ENCODE measurements around the gene SLC22A31. TPM values are rescaled to one million over a fixed set of nuclear protein-coding genes. Genes with fewer than 3 reads are reported as not detected.

SLC22A31 gene
- total RNA-seq, 2 donors from 2014 or later, result 68.2 TPM; not detected in 1

DNA sequence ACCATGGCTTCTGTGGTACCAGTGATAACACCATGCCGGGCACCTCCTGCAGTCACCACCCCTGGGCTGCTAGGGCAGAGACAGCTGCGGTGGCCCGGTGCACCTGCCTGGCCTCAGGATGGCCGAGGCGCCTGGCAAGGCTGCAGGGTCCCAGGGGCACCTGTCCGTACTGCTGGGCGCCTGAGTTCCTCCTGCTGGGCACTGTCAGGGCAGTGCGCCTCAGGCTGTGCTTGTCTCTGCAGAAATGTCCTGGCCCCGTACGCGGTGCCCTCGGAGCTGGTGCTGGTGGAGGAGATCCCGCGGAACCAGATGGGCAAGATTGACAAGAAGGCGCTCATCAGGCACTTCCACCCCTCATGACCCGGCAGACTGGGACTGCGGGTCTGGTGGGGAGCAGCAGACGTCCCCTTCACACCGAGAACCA lies 46.5 kb downstream of the SLC22A31 start:
- Histone ChIP-seq H3K27me3 (no peaks in the 10 kb centered on the region), H3K9me3 (peaks cover 0 to 7% (median 0%) of the 10 kb centered on the region in 3 donors), H3K27ac (no peak overlapping the region), H3K4me3 (no peak overlapping the region), H3K36me3 (replicated peaks in 1 of 2; ENCODE audit: insufficient read depth in 1 of 2, low read depth in 2 of 2) (peaks cover 0 to 2% of the 10 kb centered on the region in 2 donors), H3K4me1 (peaks cover 20% of the 10 kb centered on the region)
- intact Hi-C loops (cut with DNase I), result no loop called here
- DNase-seq (no peak), ATAC-seq (no peak)
- 40 to 62% methylated on average over 5 to 16 of the region's 19 CpGs for whole genome bisulfite sequencing, 2 donors
- TF ChIP-seq POLR2A (IDR thresholded peaks at IDR 0.05), result no peak
- TF ChIP-seq, protein P1, sequence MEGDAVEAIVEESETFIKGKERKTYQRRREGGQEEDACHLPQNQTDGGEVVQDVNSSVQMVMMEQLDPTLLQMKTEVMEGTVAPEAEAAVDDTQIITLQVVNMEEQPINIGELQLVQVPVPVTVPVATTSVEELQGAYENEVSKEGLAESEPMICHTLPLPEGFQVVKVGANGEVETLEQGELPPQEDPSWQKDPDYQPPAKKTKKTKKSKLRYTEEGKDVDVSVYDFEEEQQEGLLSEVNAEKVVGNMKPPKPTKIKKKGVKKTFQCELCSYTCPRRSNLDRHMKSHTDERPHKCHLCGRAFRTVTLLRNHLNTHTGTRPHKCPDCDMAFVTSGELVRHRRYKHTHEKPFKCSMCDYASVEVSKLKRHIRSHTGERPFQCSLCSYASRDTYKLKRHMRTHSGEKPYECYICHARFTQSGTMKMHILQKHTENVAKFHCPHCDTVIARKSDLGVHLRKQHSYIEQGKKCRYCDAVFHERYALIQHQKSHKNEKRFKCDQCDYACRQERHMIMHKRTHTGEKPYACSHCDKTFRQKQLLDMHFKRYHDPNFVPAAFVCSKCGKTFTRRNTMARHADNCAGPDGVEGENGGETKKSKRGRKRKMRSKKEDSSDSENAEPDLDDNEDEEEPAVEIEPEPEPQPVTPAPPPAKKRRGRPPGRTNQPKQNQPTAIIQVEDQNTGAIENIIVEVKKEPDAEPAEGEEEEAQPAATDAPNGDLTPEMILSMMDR (IDR thresholded peaks at IDR 0.05), result no peak

DNA sequence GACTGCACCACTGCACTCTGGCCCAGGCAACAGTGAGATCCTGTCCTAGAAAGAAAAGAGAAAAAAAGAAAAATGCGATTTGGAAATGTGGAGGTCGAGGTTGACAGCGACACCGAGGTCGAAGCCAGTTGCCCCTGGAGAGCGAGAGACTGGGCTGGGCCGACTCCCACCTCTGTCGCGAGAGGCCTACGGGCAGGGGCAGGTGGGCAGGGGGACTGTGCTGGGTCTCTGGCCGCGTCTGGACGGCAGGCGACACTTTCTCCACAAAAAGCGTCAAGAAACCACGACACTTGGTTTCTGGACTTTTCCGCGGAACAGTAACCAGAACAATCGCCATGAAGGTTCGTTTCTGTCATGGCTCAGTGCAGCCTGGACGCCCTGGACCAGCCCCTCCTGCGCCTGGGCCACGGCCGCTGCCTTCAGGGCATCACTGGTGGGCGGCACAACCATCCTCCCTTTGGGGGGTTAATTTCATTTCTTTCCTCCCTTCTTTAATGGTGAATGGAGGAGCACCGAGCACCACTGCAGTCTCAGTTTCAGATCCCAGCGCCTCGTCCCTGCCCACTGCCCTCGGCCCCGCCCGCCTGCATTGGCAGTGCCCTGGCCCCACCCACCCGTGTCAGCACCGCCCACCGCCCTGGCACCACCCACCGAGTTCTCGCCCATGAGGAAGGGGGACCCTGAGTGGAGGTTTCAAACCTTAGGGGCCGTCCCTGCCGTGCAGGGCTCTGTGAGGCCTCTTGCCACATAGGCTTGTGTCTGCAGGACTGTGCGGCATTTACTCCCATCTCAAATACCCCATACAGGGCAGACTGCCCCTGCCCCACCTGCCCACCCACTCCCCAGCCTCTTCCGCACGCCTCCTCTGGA lies 47.3 kb downstream of the SLC22A31 start:
- H3K4me1 ChIP-seq, result peaks cover 20% of the 10 kb centered on the region
- peaks cover 2 to 4% of the 10 kb centered on the region in 2 donors for H3K36me3 ChIP-seq (replicated peaks in 1 of 2; ENCODE audit: insufficient read depth in 1 of 2, low read depth in 2 of 2)
- H3K27ac ChIP-seq, result no peak overlapping the region
- no peak overlapping the region for H3K4me3 ChIP-seq
- peaks cover 0 to 7% (median 0%) of the 10 kb centered on the region in 3 donors for H3K9me3 ChIP-seq
- intact Hi-C loops (cut with DNase I), result no loop called here
- no peak for TF ChIP-seq POLR2A (IDR thresholded peaks at IDR 0.05)
- TF ChIP-seq, protein P1 (IDR thresholded peaks at IDR 0.05), result no peak
- no peaks in the 10 kb centered on the region for H3K27me3 ChIP-seq
- DNase-seq (no peak), ATAC-seq (no peak)
- 87 to 94% methylated on average over 32 to 41 of the region's 41 CpGs for WGBS, 2 donors

DNA sequence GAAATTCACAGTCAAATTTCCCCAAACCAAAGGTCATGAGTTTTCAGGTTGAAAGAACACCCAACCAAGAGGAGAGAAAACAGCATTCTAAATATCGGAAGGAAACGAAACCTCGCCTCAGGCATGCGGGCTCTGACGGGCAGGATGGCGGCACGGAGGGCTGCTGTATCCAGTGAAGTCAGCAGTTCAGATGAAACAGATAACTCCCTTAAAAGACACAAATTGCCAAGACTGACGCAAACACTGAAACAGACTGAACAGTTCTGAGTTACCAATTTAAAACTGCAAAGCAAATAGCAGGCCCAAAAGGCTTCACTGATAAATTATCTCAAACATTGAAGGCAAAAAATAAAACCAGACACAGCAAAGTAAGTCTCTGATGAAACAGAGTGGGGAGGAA lies 49.4 kb downstream of the SLC22A31 start:
- Histone ChIP-seq H3K36me3 (replicated peaks in 1 of 2; ENCODE audit: insufficient read depth in 1 of 2, low read depth in 2 of 2) (peaks cover 2 to 4% of the 10 kb centered on the region in 2 donors), H3K9me3 (peaks cover 0 to 7% (median 0%) of the 10 kb centered on the region in 3 donors), H3K4me1 (peaks cover 13% of the 10 kb centered on the region), H3K27ac (no peak overlapping the region), H3K27me3 (no peaks in the 10 kb centered on the region), H3K4me3 (no peak overlapping the region)
- no peak for DNase-seq
- 95% methylated on average over 8 of the region's 8 CpGs for WGBS, 2 donors
- ATAC-seq, result no peak
- intact Hi-C loops (cut with DNase I), result no loop called here
- TF ChIP-seq POLR2A (IDR thresholded peaks at IDR 0.05), result no peak
- TF ChIP-seq, protein P1 (IDR thresholded peaks at IDR 0.05), result no peak

DNA sequence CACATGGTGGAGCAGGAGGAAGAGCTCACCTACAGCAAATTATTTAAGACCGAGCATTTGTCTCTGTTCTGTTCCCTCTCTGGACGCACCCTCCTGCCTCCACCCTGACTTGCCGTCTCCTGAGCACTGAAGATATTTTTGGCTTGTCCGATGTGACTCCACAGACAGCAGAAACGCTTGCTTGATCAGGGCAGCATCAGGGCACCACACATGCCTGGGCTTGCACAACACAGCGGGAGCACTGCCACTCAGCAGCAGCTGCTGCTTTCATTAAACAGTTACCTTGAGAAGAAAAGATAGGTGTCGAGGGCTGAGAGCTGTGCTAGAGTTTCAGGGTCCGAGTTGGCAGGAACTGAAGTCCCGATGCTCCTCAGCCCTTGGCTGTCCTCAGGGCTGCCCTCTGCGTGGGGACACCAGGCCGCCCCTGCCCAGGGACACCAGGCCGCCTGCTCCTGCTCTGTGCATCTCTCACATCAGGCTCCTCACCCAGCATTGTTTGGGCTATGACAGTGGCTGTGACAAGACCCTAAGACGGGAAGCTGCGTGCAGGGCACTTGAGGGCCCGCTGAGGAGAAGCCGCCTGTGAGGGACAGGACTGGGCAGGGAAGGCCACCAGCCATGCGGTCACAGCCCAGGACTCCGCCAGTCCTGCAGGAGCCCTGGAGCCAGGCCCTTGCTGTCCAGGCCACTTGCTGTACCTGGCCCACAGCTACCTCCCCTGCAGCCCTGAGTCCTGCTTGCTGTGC lies 50.1 kb downstream of the SLC22A31 start:
- TF ChIP-seq, protein P1 (IDR thresholded peaks at IDR 0.05), result no peak
- TF ChIP-seq POLR2A (IDR thresholded peaks at IDR 0.05), result no peak
- intact Hi-C loops (cut with DNase I), result no loop called here
- 89 to 93% methylated on average over 13 to 18 of the region's 18 CpGs for WGBS, 2 donors
- ATAC-seq, result no peak
- Histone ChIP-seq H3K4me3 (no peak overlapping the region), H3K27ac (no peak overlapping the region), H3K9me3 (peaks cover 0 to 7% (median 0%) of the 10 kb centered on the region in 3 donors), H3K36me3 (replicated peaks in 1 of 2; ENCODE audit: insufficient read depth in 1 of 2, low read depth in 2 of 2) (peaks cover 2 to 4% of the 10 kb centered on the region in 2 donors), H3K4me1 (peaks cover 8% of the 10 kb centered on the region), H3K27me3 (no peaks in the 10 kb centered on the region)
- no peak for DNase-seq
